Mesenteric fat pad (tissue), 1 donor: Measurements from ENCODE around the gene SLFN11. TPM values are rescaled to one million over a fixed set of nuclear protein-coding genes. Genes with fewer than 3 reads are reported as not detected.

Experiments
- total RNA-seq: library from RNA; stranded (reverse); fragmentation: NEBNext Ultra II Directional; extraction: Animal tissue kit (Norgen Biotek cat#: 25700); gene quantifications from one replicate; pipeline ENCODE4 v1.2.1, GENCODE V29; 2021
- donor health status: DM: yes; HTN: yes; CAD: no.

SLFN11 gene
- total RNA-seq, 1 donor from 2014 or later: 54.7 TPM

Other genes with a start within 250 kb of the SLFN11 start
- 14.0 TPM for gene NLE1, start 231.3 kb downstream of the SLFN11 start, total RNA-seq
- not detected for gene UNC45B, start 225.8 kb downstream of the SLFN11 start, total RNA-seq
- not detected for gene SLC35G3, start 179.2 kb downstream of the SLFN11 start, total RNA-seq
- gene SLFN5, start 130.5 kb downstream of the SLFN11 start, total RNA-seq: 74.8 TPM
- gene SLFN12, start 58.9 kb upstream of the SLFN11 start, total RNA-seq: 17.7 TPM
- gene SLFN13, start 75.1 kb upstream of the SLFN11 start, total RNA-seq: 20.3 TPM
- gene SLFN12L, start 164.1 kb upstream of the SLFN11 start, total RNA-seq: 4.7 TPM
- not detected for gene SLFN14, start 187.2 kb upstream of the SLFN11 start, total RNA-seq
- 3.3 TPM for gene PEX12, start 204.9 kb upstream of the SLFN11 start, total RNA-seq
- 116 TPM for gene AP2B1, start 213.7 kb upstream of the SLFN11 start, total RNA-seq